Stimulated activated CD4-positive, alpha-beta T cell treated with anti-CD3 and anti-CD28 coated beads, Interleukin-4, amount 100 ng/mL, for 48 hours (primary cell): ENCODE data around the gene C2orf92.
A peak's percentile ranks its signal among the peaks of the same experiment; 100 is the strongest.
"Not testable (repeated sequence)": the region's sequence is repeated elsewhere in the genome, so short reads cannot be mapped to it uniquely, and the experiment has no call there.

ENCODE experiments used
- DNase-seq, 2 donors: peaks; one replicate each; pipeline ENCODE4 v3.0.0-alpha.2; 2020; ENCODE audit warnings: low read depth in 2 of 2

The C2orf92 gene

DNA sequence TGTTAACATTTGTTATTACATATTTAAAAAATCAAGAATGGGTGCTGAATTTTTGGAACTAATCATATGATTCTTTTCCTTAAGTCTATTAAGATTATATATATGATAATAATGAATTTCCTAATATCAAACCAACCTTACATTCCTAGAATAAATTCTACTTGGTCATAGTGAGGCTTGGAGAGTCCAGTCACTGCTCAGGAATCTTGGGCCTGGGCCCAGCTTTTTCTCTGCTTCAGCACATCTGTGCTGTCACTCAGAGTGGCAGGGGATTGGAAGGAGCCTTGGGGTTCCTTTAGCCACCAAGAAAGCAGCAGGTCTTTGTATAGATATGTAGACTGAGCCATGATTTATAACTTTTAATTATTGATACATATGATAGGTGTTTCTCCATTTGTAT is 24.0 kb downstream of the C2orf92 start:
- DNase-seq = no peak

DNA sequence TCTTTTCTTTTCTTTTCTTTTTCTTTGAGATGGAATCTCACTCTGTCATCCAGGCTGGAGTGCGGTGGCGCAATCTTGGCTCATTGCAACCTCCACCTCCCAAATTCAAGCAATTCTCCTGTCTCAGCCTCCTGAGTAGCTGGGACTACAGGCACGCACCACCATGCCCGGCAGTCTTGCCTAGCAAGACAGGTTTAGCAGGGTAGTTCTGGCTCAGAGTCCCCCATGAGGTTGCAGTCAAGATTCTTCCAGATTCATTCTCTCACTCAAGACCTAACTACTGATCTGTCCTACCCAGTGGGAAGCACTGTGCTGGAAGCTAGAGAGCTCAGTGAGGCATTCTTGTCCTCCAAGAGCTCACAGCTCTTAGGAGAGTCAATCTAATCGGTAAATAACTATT is 26.2 kb downstream of the C2orf92 start:
- no peak for DNase-seq

DNA sequence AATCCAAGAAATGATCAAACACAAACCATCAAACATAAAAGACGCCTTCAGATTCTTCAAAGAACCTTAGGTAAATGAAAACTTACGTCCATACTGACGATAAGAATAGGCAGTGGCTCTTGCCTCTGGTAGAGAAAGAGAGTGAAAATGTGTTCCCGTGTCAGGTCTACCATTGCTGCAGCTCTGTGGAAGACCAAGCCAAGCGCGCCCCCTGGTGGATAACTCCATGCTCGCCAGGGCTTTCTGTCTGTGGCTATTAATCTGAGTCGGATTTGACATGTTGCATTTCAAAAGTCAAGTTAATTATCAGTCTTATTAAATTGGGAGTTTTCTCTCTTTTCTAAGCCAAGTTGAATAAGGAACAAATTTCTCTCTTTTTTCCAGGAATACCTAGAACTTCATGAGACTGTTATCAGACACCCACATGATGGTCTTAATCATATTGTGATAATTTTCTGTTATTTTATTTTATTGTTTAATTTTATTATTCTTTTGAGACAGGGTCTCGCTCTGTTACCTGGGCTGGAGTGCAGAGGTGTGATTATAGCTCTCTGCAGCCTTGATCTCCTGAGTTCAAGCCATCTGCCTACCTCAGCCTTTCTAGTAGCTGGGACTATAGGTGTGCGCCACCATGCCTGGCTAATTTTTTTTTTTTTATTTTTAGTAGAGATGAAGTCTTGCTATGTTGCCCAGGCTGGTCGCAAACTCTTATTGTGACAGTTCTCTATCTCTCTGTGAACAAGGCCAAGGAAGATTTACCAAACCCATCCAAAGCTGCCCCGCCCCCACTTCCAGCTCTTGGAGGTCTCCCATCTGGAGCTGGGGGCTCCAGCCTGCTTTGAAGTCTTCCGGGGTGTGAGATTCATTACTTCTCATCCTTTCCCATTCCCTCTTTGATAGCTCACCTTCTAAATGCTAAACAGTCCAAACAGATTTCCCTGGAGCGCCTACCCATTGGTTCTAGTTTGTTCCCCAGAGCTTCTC is 28.0 kb downstream of the C2orf92 start:
- peak; percentile 89 to 97 for DNase-seq

DNA sequence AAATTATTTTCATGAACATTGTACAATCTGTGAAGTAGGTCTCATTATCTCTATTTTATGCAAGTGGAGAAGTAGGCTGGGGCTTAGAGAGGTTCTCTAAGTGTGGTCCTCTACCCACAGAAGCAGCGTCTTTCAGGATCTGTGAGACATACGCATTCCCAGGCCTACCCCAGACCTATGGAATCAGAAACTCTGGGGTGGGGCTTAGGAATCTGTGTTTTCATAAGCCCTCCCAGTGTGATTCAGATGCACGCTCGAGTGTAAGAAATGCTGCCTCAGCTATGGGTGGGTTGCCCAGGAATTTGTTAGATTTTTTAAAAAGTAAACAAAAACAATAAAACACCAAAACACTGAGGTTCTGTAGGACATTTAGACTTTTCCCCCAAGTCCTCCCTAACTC is 29.0 kb downstream of the C2orf92 start:
- DNase-seq = no peak

DNA sequence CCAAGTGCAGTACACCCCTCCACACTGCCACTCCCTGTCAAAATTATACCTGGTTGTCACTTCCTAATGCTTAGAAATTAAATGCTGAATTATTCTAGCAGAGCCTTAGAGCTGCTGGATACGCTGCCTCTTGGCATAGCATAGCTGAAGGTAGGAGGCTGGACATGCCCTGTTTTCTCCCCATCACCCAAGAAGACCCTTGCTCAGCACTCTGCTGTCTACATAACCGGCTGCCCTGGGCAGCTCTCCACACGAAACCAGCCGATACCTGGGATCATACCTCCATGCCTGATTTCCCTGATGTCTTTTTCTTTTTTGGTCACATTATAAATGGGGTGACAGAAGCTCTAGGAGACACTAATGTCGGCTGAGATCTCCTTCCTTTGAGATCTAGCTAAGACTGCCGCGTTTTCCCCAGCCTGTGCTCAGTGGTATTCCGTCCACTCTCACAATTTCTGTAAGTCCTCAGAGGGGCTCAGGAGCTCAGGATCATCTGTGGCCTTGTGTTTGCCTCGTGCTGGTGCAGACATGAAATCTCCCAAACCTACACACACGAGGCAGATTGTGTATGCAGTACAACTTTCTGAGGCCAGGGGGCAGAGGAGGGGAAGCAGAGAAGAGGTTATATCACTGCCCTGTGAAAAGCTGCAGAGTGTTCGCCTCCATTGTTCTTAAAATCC is 30.4 kb downstream of the C2orf92 start:
- peak in 1 of 2 donors; percentile 65 for DNase-seq

DNA sequence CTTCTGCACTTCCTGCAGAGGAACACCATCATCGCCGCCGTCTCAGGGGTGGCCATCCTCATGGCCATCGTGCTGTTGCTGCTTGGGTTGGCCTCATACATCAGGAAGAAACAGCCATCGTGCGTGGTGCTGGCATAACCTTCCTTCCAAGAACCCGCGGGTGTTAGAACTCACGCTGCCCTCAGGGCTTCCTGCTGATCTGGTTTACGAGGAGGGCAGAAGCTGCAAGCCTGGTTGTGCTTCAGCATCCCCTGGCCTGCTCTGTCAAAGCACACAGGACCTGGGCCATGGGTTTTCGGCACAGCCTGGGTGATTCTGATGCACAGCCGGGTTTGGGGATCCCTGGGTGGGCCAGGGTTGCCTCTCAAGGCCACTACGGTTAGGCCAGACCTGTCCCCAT is 31.7 kb downstream of the C2orf92 start:
- no peak for DNase-seq

DNA sequence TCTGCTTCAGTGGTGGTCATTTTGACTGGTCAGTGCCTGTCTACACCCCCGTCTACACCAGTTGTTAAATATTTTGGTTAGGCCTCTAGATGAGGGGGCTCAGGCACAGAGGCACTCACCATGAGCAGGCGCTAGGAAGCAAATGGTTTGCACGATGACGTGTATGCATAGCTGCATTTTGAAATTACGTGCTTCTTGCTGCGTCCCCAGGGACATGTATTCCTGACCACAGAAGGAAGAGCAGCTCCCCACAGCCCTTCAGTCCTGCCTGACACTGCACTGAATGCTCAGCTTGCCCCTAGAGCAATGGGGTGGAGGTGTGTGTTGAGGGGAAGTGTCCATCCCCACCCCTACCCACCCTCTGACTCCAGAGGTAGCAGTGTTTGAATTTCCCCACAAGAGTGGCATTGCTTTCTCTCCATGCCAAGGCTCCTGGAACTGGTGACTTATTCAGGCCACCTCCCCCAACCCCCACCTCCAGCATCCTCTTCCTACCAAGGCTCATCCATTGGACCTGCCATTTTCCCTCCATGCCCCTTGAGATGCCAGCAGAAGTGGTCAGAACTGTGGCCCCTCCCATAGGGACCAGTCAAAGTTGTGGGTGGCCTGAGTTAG is 32.4 kb downstream of the C2orf92 start:
- DNase-seq = no peak

DNA sequence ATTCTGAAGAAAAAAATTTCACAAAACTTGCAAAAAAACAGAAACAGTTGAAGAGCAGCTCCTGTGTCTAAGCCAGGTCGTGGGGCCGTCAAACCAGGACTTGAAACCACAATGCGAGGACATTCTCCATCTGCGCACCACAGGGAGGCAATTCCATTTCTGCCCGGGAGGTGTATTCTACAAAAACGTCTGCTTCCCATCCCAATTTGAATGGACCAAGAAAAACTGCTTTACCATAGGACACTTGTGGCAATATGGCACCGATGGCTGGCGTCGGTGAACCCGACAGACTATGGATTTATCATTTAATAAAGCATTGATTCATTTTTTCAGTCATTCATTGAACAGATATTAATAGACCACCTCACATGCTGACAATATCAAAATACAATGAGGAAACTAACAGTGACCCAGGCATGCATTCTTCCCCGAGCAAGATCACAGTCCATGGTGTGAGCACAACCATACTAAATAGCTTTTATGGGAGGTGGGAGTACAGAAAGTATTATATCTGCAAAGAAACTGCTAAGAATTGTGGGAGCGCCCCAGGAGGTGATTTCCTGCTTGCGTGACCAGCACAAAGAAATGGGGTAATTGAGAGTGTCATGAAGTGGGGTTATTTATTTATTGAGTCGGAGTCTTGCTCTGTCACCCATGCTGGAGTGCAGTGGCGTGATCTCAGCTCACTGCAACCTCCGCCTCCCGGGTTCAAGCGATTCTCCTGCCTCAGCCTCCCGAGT is 33.4 kb downstream of the C2orf92 start:
- DNase-seq = no peak

DNA sequence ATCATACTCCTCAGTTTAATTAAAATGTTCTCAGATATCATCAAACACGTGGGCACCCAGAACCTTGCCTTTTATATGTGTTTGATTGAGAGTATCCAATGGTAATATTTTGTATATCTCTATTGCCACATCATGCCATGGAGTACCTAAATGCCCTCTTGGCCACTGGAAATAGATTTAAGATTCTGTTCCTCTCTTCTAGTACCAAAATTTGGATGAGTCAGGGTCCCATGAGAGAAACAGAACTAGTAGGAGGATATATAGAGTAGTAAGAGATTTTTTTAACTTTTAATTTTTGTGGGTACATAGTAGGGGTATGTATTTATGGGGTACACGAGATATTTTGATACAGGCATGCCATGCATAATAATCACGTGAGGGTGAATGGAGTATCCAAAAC is 34.2 kb downstream of the C2orf92 start:
- no peak for DNase-seq

DNA sequence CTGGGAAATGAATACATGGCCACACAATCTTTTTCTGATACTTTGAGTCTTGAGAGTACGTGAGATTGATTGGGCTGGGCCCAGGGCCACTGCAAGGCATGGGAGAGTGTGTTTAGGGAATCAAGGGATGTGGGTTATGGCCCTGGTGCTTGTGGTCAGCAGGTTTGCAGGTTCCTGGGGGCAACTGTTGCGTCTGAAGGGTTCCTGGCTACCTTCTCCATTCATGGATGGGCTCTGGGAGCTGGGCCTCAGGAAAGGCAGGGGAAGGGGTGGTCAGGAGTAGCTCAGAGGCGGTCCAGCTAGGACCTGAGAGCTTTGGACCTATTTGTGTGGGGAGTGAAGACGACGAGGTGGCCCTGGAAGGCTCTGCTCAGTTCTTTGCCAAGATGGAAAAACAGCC is 35.5 kb downstream of the C2orf92 start:
- DNase-seq = no peak

DNA sequence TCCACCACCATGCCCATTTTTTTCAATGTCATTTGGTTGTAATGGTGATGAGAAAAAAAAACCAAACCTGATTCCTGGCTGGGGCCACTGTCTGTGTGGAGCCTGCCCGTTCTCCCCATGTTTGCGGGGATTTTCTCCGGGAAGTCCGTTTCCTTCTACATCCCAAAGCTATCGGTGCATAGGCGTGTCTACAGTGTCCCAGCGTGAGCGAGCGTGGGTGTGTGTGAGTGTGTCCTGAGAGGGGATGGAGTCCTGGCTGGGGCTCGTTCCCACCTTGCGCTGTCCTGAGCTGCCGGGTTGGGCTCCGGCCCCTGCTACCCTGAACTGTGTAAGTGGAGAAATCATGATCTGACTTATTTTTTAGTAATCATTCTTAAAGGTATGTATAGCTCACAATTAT is 36.6 kb downstream of the C2orf92 start:
- no peak for DNase-seq

DNA sequence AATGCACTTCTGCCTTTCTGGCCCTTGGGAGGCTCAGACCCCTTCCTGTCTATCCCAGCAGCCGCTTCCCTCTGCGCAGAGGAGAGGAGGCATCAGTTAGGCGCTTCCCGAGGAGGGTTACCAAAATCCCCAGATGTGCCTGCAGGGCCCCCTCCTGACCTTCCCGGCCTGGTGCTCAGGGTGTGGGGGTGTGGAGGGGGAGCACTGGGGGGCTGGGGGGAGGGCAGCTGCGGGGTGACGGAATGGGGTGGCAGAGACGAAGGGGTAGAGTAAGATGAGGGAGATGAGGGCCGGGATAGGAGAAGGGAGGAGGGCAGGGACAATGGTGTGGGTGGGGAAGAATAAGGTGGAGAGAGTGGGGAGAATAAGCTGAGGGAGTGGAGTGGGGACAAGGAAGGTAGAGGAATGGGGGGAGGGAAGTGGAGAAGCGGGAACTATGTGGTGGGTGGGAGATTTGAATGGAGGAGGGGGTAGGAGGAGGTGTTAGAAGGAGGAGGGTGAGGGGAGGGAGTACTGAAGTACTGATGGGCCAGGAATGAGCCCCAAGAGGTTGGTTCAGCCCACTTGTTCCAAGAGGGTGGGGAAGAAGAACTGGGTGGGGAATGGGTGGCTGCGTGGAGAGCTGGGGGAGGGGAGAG is 37.3 kb downstream of the C2orf92 start:
- DNase-seq = no peak

DNA sequence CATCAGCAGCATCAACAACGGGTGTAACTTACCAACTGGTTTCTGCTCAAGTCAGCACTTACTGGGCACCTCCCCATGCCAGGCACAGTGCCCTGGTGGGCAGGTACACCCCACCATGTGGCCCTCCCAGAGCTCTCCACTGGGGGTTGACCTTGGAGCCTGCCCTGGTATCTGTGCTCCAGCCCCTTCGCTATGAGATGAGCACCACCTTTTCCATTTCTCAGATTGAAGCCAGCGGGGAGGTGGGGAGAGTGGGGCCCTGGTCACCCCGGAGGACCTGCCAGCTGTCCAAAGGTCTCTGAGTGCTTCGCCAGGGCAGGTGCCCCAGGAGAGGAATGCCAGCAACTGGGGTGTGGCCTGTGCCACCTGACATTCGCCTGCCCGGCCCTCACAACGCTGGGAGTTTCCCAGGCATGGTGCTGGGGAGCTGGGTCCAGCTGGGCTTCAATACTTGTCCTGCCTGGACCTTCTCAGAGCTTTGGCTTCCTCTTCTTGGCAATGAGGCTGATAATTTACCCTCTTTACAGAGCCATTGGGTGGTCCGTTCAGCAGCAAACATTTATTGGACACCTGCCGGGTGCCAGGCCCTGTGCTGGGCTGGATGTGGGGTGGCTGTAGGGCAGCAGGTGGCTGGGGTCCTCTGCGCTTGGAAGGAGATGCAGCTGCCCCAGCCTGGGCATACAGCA is 38.0 kb downstream of the C2orf92 start:
- DNase-seq = no peak

DNA sequence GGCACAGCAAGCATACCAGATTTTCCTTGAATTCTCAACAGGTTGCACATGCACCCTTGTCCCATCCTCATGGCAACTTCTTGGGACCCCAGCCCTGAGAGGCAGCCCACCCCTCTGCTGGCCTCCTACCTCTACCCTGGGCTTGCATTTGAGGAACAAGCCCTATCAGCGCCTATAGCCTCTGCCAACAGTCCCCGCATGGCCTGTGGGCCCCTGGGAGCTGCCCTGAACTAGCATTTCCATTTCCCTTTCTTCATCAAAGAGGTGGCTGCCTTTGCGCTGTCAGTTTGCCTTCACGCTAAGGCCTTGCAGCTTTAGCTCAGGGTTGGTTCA is 38.5 kb downstream of the C2orf92 start:
- no peak for DNase-seq

DNA sequence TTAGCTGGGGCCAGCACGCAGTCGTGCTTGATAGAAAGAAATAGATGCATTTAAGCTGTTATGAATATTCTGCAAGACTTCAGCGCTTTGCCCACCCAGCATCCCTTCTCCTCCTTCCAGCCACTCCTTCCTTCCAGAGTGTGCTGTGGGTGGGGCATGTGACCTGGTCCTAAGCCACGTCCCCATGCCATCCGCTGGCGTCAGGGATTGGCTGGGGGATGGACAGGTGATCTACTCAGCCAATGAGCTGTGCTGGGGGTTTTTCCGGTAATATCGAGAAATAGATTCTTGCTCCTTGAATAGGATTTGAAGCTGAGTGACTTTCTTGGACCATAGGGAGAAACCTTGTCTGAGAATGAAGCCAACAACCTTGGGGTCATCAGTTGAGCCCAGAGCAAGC is 39.1 kb downstream of the C2orf92 start:
- no peak for DNase-seq

DNA sequence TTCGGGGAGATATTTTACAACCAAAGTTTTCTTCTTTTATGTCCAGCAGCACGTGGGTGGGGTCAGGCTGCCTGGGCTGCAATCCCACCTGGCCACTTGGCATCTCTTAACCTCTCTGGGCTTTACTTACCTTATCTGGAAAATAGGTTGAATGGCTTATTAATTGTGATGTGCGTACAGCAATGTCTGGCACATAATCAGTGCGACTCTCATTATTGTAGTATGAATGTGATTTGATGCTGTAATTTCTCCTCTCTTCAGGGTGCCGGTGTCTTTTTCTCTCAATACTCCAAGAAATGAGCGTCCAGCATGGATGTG is 41.8 kb downstream of the C2orf92 start:
- DNase-seq = no peak

DNA sequence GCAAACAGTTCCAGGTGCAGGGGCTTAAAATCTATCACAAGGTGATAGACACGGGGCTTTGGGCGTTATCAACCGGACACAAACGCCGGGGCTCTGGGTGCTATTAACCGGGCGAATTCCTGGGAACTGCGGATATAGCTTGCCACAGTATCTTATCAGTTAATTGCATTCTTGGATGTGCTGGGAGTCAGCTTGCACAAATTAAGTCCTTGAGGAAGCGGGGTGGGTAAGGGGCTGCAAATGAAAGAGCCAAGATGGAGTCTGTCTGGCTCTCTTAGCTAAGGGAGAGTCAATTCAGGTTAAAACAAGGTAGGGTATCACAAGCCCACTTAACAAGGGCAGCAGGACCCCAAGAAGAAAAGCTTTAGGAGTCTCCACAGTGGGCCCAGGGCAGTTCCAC is 42.7 kb downstream of the C2orf92 start:
- DNase-seq = not testable (repeated sequence)

DNA sequence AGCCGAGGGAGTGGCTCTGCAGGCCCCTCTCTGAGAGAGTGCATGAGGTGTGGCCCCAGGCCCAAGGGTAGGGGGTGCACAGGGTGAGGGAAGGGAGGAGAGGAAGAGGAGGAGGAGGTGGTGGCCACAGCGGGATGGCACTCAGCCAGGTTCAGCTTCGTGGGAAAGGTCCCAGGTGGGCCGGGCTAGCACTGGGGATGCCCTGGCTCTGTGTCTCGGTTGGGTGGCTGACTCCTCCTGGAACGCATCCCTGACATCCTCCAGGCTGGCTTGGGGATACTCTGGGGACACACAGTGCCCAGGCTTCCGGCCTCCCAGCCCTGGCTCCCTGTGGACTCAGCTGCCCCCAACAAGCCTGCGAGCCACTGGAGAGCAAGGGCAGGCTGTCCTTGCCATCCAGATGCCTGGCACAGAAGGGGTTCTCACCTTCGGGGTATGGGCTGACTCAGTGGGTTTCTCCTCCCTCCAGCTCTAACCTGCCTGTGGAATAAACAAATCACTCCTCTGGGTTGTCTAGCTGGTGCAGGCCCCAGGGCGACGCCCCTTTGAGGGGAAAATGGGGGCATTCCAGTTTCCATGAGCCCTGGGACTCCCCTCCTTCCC is 43.3 kb downstream of the C2orf92 start:
- DNase-seq = peak in 1 of 2 donors; percentile 28

DNA sequence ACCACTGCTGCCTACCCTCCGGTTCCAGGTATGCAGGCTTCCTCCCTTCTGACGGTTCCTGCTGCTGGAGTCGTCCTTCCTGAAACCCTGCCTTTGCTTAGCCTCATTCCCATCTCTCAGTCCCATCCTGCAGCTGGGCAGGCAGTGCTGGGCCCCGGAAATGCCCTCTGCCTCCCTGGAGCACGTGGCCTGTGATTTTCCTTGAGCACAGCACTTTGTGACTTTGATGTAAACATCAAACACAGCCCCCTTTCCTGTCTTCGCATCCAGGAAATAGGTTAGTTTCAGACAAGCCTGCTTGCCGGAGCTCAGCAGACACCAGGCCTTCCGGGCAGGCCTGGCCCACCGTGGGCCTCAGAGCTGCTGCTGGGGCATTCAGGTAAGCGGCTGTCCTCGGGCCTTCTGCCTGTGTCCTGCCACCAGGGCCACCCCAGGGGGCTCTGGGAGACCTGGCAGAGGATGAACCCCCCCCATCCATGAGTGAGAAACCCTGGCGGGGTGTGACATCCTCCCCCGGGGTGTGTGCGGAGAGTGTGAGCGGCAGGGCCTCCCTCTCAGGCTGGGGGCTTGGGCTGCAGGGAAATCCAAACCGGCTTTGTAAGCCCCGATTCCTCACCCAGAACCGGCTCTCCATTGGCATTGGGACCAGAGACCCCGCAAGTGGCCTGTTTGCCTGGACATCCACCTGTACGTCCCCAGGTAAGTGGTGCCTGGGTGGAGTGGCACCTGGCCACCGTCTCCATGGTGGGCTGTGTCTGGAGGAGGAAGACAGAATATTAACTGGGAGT is 44.0 kb downstream of the C2orf92 start, which contains the start of gene ZAP70:
Gene ZAP70, plus strand, starts transcription at position 281 of the 788 bp plus-strand sequence. CDS start 10,461 bp downstream, outside the sequence.
- DNase-seq = peak in 1 of 2 donors; percentile 43
